Astrocyte (in vitro differentiated cells and primary cell): ENCODE data around the gene GOPC. TPM values are rescaled to one million over a fixed set of nuclear protein-coding genes. Genes with fewer than 3 reads are reported as not detected.

Experiments
- DNase-seq: peaks from one replicate; pipeline ENCODE4 v3.0.0-alpha.2; 2010; ENCODE audit warnings: low read depth
- FAIRE-seq: peaks from 2 replicates; lab custom pipeline; 2011; peaks lifted over from hg19 to GRCh38; lab: Jason Lieb, UNC
- H2AFZ ChIP-seq: 2 replicates; pipeline ENCODE4 v1.6.0; 2012; ENCODE audit warnings: low read depth, low read length, inconsistent platforms
- H3K27ac ChIP-seq: 2 replicates; pipeline ENCODE4 v1.5.1; 2011; ENCODE audit warnings: low read depth, low read length, inconsistent platforms
- H3K27me3 ChIP-seq: 2 replicates; pipeline ENCODE4 v1.6.0; 2011; ENCODE audit warnings: low read length, inconsistent platforms; ENCODE audit not compliant: insufficient read depth
- H3K36me3 ChIP-seq: 2 replicates; pipeline ENCODE4 v1.5.1; 2011; ENCODE audit warnings: low read length, inconsistent platforms; ENCODE audit not compliant: insufficient read depth
- H3K4me1 ChIP-seq: 2 replicates; pipeline ENCODE4 v1.5.1; 2011; ENCODE audit warnings: low read length, inconsistent platforms; ENCODE audit not compliant: insufficient read depth
- H3K4me2 ChIP-seq: 2 replicates; pipeline ENCODE4 v1.6.0; 2012; ENCODE audit warnings: low read length, inconsistent platforms
- H3K4me3 ChIP-seq: 2 replicates; pipeline ENCODE4 v1.5.1; 2011; ENCODE audit warnings: low read depth, mild to moderate bottlenecking, low read length, inconsistent platforms; ENCODE audit not compliant: insufficient read depth
- H3K79me2 ChIP-seq: 2 replicates; pipeline ENCODE4 v1.6.0; 2012; ENCODE audit warnings: mild to moderate bottlenecking, low read length, inconsistent platforms; ENCODE audit not compliant: insufficient read depth
- H3K9ac ChIP-seq: 2 replicates; pipeline ENCODE4 v1.6.0; 2012; ENCODE audit warnings: mild to moderate bottlenecking, low read length, inconsistent platforms
- H3K9me3 ChIP-seq: 2 replicates; pipeline ENCODE4 v1.5.1; 2012; ENCODE audit warnings: low read depth, mild to moderate bottlenecking, low read length, inconsistent platforms; ENCODE audit not compliant: insufficient read depth
- H4K20me1 ChIP-seq: 2 replicates; pipeline ENCODE4 v1.6.0; 2012; ENCODE audit warnings: low read length, inconsistent platforms; ENCODE audit not compliant: insufficient read depth
- H3K27ac Mint-ChIP-seq: one replicate; pipeline ENCODE4 v1.8.0; 2021; ENCODE audit warnings: mild to moderate bottlenecking, mixed read lengths; ENCODE audit not compliant: unreplicated experiment
- H3K27me3 Mint-ChIP-seq: one replicate; pipeline ENCODE4 v1.8.0; 2021; ENCODE audit warnings: low read depth, mixed read lengths; ENCODE audit not compliant: unreplicated experiment
- H3K36me3 Mint-ChIP-seq: one replicate; pipeline ENCODE4 v1.8.0; 2021; ENCODE audit warnings: low read depth, mixed read lengths; ENCODE audit not compliant: unreplicated experiment
- H3K4me1 Mint-ChIP-seq: one replicate; pipeline ENCODE4 v1.8.0; 2021; ENCODE audit warnings: low read depth, mixed read lengths; ENCODE audit not compliant: unreplicated experiment
- H3K4me3 Mint-ChIP-seq: one replicate; pipeline ENCODE4 v1.8.0; 2021; ENCODE audit warnings: mild to moderate bottlenecking, moderate library complexity, mixed read lengths; ENCODE audit not compliant: unreplicated experiment
- H3K9me3 Mint-ChIP-seq: one replicate; pipeline ENCODE4 v1.8.0; 2021; ENCODE audit warnings: mild to moderate bottlenecking, mixed read lengths; ENCODE audit not compliant: unreplicated experiment
- CTCF ChIP-seq: IDR thresholded peaks from 2 replicates; pipeline ENCODE4 v1.5.1; 2011; ENCODE audit warnings: low read depth, mild to moderate bottlenecking, inconsistent platforms, low read length, moderate library complexity; ENCODE audit not compliant: insufficient read depth
- EZH2 ChIP-seq: IDR thresholded peaks from 2 replicates; pipeline ENCODE4 v1.6.1; 2012; ENCODE audit warnings: mild to moderate bottlenecking, low read length, inconsistent platforms; ENCODE audit not compliant: insufficient read depth
- total RNA-seq: library from RNA; stranded (reverse); gene quantifications from 2 replicates; pipeline ENCODE4 v1.2.1, GENCODE V29; 2021

GOPC gene
- total RNA-seq, 1 donor from 2014 or later, result 45.0 TPM

DNA sequence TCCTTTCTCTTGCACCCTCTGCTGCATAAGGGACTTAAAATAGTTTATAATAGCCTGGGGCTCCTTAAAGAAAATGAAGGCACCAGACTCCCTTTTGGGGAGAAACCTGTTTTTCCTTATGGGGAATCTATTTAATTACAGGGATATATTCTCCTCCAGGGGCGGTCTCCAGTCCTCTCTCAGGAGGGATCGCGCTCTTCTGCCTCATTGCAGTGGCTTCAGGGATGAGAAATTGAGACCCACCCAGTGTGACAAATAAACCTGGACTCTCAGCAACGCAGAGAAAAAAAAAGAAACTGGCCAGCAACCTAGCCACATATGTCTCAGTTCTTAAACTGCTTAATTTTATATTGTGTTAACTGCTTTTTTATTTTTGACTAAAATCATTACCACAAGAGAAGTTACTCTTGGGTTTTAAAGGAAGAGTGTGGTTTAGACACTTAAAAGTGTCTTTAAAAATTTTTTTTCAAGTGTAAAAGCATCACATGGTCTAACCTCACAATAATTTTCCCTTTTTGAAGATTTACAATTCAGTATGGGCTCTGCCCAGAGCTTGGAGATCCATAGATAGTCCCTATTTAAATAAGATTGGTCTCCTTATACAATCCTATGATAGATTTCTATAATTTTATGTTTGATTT, 11.7 kb upstream of the GOPC start:
- H3K4me1 Mint-ChIP-seq, result peaks cover 32% of the 10 kb centered on the region
- DNase-seq, result peak; percentile 50
- no peaks in the 10 kb centered on the region for H4K20me1 ChIP-seq
- no peak overlapping the region for H3K4me3 ChIP-seq
- H3K36me3 ChIP-seq, result no peaks in the 10 kb centered on the region
- no peak for FAIRE-seq
- TF ChIP-seq EZH2, result no peak
- TF ChIP-seq CTCF, result no peak
- peaks cover 2% of the 10 kb centered on the region for H3K9me3 Mint-ChIP-seq
- H2AFZ ChIP-seq, result no peak overlapping the region
- H3K79me2 ChIP-seq, result no peaks in the 10 kb centered on the region
- peak overlapping the region; percentile 38 for H3K4me2 ChIP-seq
- H3K9ac ChIP-seq, result peak overlapping the region; percentile 44
- H3K27me3 Mint-ChIP-seq, result no peaks in the 10 kb centered on the region
- H3K4me1 ChIP-seq, result peaks cover 7% of the 10 kb centered on the region
- peak overlapping the region; percentile 81 for H3K27ac Mint-ChIP-seq
- H3K4me3 Mint-ChIP-seq, result no peak overlapping the region
- no peaks in the 10 kb centered on the region for H3K9me3 ChIP-seq
- peak overlapping the region; percentile 21 for H3K27ac ChIP-seq
- no peaks in the 10 kb centered on the region for H3K27me3 ChIP-seq
- H3K36me3 Mint-ChIP-seq, result no peaks in the 10 kb centered on the region

GRCh38 chr6:117607511-117607910, 5.2 kb upstream of the GOPC start:
- H2AFZ ChIP-seq, result no peak overlapping the region
- H3K4me1 Mint-ChIP-seq, result peaks cover under 1% of the 10 kb centered on the region

More at GRCh38 chr6:117607511-117607910, 5.2 kb upstream of the GOPC start:
- Histone ChIP-seq H3K27me3 (no peaks in the 10 kb centered on the region), H3K9ac (no peak overlapping the region), H4K20me1 (no peaks in the 10 kb centered on the region), H3K9me3 (no peaks in the 10 kb centered on the region), H3K4me1 (peaks cover 6% of the 10 kb centered on the region), H3K79me2 (no peaks in the 10 kb centered on the region), H3K36me3 (no peaks in the 10 kb centered on the region), H3K4me3 (no peak overlapping the region), H3K4me2 (no peak overlapping the region), H3K27ac (no peak overlapping the region)
- Mint-ChIP-seq H3K27ac (no peak overlapping the region), H3K4me3 (no peak overlapping the region), H3K36me3 (no peaks in the 10 kb centered on the region), H3K27me3 (no peaks in the 10 kb centered on the region), H3K9me3 (no peaks in the 10 kb centered on the region)
- TF ChIP-seq EZH2 (no peak), CTCF (no peak)
- no peak for FAIRE-seq
- no peak for DNase-seq
